Stimulated activated CD4-positive, alpha-beta T cell treated with anti-CD3 and anti-CD28 coated beads, TNF-alpha, amount 100 ng/mL, for 4 hours (primary cell): ENCODE measurements around the gene ADARB1.

ENCODE experiments used
- DNase-seq, 3 experiments: peaks; one replicate each; pipeline ENCODE4 v3.0.0-alpha.2; 2020; ENCODE audit warnings: low read depth in 3 of 3

The ADARB1 gene

DNA sequence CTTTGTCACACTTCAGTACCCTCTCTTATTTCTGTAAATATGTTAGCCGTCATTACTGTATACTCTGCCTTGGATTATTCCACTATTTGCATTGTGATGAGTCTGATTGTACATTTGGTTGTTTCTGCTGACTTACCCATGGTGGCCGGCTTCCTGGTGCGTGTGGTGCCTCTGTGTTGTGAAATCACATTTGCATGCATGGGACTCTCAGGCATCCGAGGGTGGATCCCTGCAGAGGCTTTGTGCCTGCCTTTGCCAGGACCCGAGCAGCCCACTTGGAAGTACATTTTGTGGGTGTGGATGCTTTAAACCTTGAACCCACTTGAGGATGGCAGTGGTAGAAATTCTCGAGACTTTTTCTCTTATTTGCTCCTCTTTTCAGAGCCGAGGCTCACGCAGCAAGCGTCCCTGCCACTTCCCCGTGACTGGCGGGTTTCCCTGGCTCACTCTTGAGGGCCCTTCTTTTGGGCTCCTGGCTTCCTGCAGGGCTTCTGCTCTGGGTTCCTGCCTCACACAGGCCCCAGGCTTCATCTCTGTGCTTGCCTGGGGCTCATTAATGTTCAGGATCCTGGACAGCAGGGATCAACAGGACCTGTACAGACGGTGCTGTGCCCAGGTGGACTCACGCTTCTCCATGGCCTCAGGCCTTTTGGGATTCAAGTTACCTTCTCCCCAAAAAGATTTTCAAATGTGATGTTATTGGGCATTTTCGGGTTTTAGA lies 176.7 kb downstream of the ADARB1 start:
- DNase-seq: no peak

DNA sequence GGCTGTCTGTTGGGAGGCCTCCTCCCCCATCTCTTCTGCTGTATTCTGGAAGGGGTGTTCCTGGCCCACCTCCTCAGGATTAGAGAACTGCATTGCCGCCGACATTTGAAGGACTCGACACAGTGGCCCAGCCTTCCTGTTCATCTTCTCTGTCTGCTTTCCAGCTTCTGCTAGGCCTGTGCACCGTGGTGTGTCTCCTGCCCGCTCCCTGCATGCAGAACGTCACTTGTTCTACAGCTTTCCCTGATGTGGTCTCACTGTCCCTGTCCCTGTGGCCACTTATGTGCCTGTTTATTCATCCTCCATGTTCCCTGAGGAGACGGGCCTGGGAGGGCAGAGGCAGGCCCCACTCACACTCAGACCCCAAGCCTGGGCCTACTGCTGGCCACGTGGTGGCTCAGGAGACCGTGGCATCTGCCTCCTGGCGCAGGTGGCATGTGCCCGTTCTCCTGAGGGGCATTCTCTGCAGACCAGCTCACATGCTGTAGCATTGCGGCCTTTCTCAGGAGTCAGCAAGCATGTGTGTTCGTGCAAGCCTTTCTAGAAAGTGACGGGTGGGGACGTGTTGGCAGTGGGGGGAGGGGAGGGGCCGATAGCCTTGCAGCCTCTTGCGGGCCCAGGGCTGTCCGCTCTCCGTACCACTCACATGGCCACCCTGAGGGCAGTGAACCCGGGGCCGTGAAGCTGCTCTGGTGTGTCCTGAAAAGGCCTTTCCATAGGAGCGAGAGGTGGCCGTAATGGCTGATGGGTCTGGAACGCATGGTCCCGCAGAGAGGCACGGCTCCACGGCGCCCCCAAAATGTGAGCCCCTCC lies 177.5 kb downstream of the ADARB1 start:
- no peak for DNase-seq

DNA sequence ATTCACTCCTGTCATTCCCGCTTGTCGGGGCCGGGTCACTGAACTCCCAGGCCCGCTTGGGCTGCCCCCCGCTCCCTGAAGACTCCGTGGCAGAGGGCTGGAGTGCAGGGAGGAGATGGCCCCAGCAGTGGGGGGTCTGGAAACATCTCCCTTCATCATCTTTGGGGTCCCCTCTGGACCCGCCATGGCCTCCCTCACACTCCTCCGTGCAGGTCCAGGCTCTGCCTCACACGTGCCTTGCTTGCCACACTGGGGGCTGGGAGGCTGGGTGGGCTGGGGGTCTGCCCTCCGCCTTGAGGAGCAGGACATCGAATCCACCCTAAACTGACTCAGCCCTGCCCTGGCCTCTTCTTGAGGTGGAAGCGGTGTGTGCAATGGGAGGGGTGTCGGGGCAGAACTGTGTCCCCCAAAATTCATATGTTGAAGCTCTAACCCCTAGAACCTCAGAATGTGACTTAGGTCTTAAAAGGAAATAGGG lies 178.1 kb downstream of the ADARB1 start:
- DNase-seq: no peak

DNA sequence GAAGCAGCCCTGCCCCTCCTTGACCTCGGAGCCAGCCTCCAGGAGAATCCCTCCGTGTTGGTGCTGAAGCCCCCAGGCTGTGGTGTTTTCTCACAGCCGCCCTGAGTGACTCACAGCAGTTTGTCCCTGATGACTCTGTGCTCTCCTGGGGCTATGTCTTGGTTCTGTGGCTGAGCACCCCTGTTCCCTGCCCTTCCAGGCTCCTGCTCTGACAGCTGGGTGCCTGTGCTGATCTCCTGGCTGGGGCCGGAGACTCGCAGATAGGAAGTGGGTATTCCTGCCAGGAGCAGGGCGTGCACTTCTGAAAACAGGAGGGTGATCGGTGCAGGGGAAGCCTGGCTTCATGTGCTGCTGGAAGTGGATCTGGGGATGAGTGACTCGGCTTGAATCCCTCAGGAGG lies 178.8 kb downstream of the ADARB1 start:
- DNase-seq: no peak

DNA sequence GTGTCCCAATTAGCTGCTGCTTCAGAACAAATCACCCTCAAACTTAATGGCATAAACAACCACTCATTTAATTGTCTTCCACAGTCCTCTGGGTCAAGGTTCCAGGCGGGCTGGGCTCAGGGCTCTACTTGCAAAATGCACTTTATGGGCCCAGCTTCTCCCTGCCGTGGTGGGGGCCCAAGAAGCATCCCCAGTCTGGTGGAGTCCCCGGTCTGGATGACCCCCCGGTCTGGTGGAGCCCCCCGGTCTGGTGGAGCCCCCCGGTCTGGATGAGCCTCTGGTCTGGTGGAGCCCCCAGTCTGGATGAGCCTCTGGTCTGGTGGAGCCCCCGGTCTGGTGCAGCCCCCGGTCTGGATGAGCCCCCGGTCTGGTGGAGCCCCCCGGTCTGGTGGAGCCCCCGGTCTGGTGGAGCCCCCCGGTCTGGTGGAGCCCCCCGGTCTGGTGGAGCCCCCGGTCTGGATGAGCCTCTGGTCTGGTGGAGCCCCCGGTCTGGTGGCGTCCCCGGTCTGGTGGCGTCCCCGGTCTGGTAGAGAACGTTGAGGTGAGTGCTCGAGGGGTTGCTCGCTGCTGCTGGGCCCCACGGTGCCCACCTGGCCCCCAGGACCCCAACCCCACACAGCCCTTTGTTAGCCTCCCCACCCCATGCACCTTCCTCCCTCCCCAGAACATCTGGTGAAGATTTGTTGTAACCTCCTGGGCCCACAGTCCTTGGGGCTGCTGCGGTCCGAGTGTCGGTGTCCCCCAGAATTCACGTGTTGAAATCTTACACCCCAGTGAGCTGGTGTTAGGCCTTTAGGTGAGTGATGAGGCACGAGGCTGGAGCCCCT lies 179.5 kb downstream of the ADARB1 start:
- no peak for DNase-seq

DNA sequence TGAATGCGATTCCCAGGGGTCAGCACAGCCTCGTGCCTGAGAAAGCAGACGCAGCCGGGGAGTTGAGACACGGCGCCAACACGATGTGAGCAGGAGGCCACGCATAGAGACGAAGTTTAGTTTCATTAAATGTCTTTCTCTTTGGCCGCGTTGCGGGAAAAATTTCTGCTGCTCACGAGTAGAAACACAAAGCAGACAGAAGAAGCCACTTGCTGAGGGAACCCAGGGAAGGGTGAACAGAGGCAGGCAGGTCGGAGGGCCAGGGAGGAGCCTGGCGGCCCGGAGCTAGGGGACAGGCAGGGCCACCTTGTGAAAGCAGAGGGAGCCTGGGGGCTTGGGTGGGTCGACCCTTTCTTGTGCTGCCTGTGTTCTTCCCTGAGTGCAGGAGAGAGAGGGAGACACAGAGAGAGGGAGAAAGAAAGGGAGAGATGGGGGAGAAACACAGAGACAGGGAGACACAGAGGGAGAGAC lies 180.1 kb downstream of the ADARB1 start:
- DNase-seq: no peak

DNA sequence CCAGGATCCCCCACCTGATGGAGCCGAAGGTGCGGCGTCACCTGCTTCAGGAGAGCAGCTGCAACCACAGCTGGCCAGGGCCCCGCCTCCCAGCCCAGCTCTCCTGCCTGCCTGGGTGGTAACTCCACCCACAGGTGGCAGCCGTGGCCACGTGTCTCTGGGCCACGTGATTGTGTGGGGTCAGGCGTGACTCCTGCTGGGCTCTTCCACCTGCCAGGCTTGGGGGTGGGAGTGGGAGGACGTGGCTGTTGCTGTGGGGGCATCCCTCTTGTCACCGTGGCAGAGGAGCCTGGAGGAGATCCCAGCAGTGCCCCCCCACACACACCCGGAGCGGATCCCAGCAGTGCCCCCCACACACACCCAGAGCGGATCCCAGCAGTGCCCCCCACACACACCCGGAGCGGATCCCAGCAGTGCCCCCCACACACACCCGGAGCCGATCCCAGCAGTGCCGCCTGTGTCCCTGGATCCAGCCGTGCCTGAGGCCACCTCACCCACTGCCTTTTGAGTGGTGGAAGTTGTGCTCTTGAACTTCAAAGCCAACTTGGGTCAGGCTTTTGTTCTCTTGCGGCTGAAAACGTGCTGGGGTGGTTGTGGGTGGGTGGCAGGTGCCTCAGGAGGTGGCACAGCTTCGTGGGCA lies 181.1 kb downstream of the ADARB1 start:
- no peak for DNase-seq

DNA sequence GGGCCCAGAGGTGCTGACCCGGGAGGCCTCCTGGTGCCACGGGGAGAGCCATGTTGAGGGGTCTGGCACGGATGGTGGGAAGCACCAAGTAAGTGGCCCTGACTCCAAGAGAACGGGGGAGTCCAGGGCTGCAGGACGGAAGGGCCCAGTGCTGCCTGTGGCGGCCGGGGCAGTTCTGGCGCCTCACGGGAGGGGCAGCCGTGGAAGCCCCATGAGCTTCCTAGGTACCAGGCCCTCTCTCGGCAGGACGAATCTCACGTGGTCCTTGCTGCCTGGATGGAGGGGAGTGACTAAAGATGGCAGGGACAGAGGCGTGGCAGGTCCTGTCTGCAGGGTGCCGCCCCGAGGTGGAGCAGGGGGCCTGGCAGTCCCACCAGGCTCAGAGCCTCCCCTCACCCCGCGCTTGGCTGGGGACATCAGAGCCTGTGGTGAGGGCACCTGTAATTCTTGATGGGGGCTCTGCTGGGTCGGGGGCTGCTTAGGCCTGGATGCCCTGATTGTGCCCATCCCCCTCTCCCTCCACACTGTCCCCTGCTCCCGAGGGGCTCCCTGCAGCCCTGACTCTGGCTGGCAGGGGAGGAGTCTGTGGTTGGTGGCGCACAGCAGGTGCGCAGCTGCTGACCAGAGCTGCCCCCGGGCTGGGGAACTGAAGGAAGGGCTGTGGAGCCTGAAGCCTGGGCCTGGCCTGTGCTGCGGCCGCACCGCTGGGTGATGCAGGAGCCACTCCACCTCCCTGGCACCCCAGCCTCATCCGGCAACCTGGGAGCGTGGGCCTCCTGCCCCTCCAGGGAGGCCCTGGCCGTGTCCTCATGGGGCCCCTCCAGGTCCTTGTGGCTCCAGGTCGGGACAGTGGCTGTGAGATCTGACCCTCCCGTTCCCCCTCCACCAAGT lies 181.9 kb downstream of the ADARB1 start:
- DNase-seq: no peak

DNA sequence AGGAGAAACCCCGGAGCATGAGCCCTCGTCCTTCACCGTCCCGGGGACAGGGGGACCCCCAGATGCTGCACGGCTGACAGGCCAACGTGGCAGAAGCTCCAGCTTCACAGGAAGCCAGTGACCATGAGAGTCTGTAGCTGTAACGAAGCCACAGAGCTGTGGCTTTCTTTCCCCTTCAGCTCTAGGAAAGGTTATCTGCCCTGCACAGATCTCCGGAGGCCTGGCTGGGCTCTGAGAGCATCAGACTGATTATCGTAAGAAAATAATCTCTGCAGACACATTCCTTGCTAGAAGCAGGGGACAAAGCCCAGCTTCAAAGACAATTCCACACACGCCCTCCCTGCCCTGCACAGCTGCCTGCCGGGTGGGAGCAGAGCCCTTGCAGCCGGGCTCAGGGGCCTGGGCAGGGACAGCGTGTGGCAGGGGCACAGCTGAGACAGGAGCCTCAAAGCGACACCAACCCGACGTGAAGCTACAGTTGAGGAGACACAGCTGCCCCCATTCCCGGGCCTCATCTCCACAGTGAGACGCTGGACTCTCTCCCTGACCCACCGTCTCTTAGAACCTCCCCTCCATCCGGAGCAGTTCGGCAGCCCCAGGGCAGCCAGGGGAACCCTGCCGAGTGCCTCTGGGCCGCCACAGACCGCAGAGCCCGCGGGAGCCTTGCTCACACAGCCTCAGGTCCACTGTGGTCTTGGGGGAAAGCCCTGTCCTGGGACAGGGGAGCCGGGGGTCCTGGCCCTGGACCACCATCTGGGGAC lies 182.7 kb downstream of the ADARB1 start:
- DNase-seq: no peak

DNA sequence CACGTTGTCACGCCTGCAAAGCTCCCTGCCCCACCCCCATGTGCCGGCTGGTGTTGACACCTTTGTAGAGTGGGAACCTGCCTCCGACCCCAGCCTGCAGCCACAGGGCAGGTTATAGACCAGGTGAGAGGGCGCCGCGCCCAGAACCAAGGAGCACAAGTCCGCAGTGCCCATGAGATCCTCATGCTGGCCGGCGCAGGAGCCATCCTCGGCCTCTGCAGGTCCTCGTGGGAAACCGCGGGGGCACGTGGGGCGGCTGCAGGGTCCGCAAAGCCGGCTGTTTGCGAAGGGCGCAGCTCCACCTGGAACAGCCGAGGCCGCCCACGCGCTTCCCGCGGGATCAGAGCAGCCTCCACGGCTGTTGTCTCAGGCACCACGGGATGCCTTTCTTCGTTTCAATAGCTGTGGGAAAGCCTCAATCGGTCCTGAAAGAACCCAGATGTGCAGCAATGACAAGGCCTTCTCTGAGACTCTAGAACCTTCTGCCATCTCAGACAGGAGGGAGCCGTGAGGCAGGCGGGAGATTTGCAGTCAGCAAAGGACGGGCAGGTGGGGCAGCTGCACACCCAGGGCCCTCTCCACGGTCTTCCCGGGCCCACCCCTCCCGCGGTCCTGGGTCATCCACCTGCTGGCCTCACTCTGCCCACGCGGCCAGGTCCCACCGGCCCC lies 183.4 kb downstream of the ADARB1 start:
- no peak for DNase-seq

DNA sequence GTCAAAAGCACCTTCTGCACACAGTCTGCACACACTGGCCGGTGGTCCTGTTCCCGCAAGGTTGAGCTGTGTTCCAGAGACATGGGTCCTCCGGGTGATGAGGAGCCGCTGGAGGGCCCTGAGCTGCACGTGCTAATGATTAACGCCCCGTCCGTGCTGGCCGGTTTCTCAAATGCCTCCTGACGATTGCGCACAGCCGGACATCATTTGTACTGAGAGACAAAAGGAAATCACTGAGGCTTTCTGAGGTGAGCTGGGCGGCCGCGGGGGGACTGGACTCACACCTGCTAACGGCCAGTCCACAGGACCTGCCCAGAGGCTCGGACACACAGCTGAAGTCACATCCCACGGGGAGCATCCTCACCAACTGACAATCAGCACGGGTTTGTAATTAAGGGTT lies 184.1 kb downstream of the ADARB1 start:
- DNase-seq: no peak

DNA sequence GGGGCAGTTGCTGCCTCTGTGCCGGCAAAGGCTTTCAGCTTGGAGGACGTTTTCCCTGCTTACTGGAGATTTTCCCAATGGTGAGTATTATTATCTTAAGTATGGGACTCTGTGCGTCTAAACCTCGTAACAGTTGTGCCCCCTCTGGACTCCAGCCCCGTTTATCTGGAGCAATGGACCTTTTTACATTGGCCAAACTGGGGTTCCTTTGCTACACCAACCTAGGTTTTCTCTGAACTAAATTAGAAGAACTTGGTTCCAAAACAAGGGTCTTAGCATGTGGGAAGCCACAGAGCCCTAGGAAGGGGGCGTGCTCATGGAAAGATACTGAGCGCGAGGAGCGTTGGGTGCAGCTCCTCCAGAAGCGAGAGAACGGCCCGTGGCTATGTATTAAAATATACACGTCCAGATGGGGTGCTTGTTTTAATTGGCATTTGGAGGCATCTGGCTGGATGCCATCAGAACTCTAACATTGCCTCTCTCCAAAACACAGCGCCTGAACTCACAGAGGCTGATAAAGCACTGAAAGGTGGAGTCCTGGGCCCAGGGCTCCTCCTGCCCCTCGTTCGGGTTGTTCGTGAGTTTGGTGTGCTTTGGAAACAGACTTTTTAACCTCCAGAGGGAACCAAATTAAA lies 184.9 kb downstream of the ADARB1 start:
- DNase-seq: no peak

DNA sequence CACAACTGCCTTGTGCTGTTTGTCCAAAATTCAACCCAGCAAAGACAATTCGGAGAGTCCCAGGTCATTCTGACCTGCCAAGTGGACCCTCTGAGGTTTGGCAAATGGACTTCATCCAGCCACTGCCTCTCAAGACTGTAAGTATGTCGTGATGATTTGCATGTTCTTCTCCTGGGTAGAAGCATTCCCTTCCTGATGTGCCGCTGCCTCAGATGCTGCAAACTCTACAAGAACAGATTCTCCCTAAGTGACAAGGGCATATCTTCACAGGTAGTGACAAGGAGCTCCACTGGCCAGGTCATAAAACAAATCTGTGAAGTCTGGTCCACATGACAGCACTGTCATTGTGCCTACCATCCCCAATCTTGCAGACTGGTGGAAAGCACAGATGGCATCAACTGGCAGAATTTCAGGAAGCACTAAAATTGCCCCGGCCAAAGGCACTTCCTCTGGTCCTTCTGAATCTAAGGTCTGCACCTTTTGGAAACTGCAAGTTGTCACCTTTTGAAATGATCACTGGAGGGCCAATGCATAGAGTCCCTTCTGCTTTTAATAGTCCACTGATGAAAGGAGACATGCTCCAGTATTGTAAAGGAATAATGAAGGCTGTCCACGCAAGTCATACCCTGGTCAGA lies 185.9 kb downstream of the ADARB1 start:
- DNase-seq: no peak

DNA sequence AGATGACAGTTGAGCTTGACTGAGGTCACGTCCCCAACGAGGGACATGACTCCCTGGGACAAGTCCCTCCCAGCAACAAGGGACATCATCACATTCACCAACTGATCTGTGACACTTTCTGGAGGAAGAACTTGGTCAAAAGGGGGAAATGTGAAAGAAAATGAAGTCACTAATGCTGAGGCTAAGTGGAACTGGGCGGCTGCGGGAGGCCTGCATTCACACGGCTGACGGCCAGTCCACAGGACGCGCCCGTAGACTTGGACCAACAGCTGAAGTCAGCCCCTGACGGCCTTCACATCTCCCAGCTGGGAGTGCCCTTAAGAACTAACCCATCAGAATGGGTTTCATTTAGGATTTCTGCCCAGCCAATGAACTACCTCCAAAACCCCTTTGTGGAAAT lies 186.7 kb downstream of the ADARB1 start:
- DNase-seq: no peak

DNA sequence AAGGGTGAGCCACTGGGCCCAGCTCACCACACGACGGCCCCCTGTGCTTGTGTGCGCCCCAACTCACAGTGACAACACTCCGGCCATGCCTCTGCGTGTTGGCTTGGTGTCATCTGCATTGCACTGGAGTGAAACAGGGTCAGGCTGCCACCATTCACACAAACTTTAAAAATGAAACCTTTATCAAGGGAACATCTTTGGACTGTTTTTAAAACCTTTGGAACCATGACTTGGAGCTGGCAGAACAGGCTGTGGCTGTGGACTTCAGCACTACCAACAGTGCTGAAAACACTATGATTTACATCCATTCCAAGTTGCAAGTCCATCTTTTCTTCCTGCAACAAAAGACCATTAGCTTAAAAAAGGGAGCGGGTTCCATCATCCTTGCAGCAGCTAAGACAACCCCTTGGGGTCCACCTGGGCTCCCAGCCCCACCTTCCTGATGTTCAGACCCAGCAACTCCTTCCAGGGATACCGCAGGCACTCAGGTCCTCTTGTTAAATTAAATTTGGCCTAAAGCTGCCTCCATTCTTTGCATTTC lies 187.7 kb downstream of the ADARB1 start:
- DNase-seq: no peak

DNA sequence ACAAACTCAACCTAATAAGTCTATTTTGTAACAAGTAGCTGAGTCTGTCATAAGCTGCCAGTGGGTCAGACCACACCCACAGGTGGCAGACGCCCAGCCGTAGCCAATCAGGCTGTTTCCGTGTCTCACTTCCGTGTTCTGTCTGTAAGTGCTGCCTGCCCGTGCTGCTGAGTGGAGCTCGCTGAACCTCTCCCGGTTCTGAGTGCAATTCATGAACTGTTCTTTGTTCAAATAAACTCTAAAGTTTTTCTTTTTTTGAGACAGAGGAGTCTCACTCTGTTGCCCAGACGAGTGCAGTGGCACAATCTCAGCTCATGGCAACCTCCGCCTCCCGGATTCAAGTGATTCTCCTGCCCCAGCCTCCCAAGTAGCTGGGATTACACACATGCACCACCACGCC lies 188.2 kb downstream of the ADARB1 start:
- no peak for DNase-seq

DNA sequence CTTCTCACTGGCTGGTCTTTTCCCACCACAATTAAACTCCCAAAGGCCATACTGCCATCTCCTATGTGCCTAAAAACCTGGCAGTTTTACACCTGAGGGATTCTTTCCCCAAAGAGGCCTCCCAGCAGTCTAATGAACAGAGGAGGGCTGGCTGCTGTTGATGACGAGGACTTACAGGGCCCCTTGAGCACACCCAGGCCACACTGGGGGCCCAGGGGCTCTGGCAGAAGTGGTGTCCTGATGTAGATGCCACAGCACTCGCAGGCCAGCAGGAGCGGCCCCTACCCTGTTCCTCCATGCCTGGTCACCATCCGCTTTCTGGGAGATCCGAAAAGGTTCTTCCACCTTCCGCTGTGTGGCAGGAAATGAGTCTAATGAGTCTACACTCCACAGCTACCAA lies 189.2 kb downstream of the ADARB1 start:
- DNase-seq: no peak
